ENCODE results near the gene ANXA4.

DNA sequence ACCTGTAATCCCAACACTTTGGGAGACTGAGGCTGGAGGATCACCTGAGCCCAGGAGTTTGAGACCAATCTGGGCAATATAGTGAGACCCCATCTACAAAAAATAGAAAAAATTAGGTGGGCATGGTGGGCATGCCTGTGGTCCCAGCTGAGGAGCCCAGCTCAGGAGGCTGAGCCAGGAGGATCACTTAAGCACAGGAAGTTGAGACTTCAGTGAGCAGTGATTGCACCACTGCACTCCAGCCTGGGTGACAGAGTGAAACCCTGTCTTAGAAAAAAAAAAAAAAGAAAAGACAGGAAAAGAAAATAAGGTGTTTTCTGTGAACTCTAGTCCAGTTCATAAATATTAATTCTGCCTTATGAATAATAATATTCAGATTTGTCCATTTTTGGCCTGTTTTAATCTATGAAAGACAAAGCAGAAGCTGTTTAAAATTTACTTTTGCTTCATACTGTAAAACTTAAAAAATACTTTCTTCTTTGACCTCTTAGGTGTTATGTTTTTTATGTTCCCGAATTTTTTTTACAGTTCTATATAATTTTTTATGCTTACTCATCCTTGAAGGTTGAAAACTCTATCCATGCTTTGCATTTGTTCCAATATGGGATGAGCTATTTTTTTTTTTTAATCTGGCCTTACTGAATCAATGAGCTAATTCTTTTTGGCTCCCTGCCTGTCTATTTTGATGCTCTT, 8.4 kb upstream of the ANXA4 start:
- TF ChIP-seq CTCF (conservative IDR thresholded peaks at IDR 0.05 in 1 of 2, IDR thresholded peaks at IDR 0.05 in 1 of 2; ENCODE audit: extremely low read depth in 1 of 2, insufficient read depth in 1 of 2, low read depth in 1 of 2, low read length in 2 of 2), result no peak
- TF ChIP-seq EZH2 (IDR thresholded peaks at IDR 0.05; ENCODE audit: borderline replicate concordance, low read length), result no peak

All from mammary epithelial cell (primary cell).